Activated B cell treated with CpG ODN at 0.5 μM for 24 hours (primary cell): ENCODE results near the gene BMX. TPM values are rescaled to one million over a fixed set of nuclear protein-coding genes. Genes with fewer than 3 reads are reported as not detected.

Source experiments
- ATAC-seq: fragments of 200-7000 bp; cut with Tn5 transposase; one replicate; pipeline ENCODE4 v1.10.0; 2021; ENCODE audit warnings: low read depth, mild to moderate bottlenecking, moderate library complexity
- CTCF ChIA-PET: fragments of 350-600 bp; sonication (Branson Sonifier 250); formaldehyde crosslinking; loops from one replicate; lab custom pipeline; 2021; ENCODE audit warnings: antibody characterized with exemption; lab: Charles Lee
- POLR2A ChIA-PET: fragments of 350-600 bp; sonication (Branson Sonifier 250); formaldehyde crosslinking; loops from one replicate; lab custom pipeline; 2021; ENCODE audit warnings: antibody characterized with exemption; lab: Charles Lee
- DNase-seq: peaks from one replicate; pipeline ENCODE4 v3.0.0; 2022
- H3K27ac Mint-ChIP-seq: one replicate; pipeline ENCODE4 v1.8.0; 2020; ENCODE audit warnings: mixed read lengths
- H3K27me3 Mint-ChIP-seq: one replicate; pipeline ENCODE4 v1.8.0; 2021; ENCODE audit warnings: mixed read lengths
- H3K36me3 Mint-ChIP-seq: one replicate; pipeline ENCODE4 v1.8.0; 2021; ENCODE audit warnings: low read depth, mixed read lengths
- H3K4me1 Mint-ChIP-seq: one replicate; pipeline ENCODE4 v1.8.0; 2021; ENCODE audit warnings: mixed read lengths
- H3K4me3 Mint-ChIP-seq: one replicate; pipeline ENCODE4 v1.8.0; 2020; ENCODE audit warnings: mild to moderate bottlenecking, mixed read lengths
- H3K9me3 Mint-ChIP-seq: one replicate; pipeline ENCODE4 v1.8.0; 2020; ENCODE audit warnings: mixed read lengths
- intact Hi-C: fragments of 100-400 bp; cut with micrococcal nuclease; formaldehyde crosslinking; loops from one replicate; pipeline ENCODE4 v1.15.1; 2024
- total RNA-seq: library from RNA; stranded (reverse); gene quantifications from 2 replicates; pipeline ENCODE4 v1.2.3, GENCODE V29; 2022
- TF ChIP-seq, protein P1 (sequence below): fragments of 200-600 bp; IDR thresholded peaks from one replicate; pipeline ENCODE4 v1.8.0; 2022; ENCODE audit warnings: antibody characterized with exemption, mild to moderate bottlenecking

BMX gene
- total RNA-seq, 1 donor from 2014 or later: not detected

DNA sequence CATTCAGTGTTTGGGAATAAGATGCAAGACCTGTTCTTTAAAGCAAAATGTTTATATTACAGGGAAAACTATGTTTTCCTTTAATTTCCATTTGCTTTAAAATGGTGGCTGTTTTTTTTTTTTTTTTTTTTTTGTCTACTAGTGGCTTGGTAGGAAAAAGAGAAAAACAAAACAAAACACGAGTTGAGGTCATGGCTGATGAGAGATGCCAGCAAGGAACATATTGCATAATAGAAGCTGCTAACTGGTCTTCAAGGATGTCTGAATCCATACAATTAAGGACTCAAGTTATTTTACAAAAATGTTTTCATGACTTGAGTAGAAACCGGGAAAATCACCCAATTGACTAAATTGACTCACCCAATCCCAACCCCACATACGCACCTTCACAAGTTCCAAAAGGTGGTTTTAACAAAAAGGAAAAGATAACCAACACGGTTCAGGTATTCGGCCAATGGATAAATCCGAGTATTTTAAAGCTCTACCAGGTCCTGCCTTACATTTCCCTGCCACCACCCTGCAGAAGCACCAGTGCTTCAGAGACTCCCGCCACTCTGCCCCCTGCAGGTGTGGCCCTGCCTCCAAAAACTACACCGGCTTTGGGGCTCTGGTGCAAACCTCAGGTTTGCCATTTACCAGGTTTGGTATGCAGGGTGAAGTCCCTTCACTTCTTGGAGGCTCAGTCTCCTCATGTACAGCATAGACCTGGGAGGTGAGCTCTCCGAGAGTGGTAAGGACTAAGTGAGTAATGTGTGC, 34.5 kb upstream of the BMX start:
- POLR2A ChIA-PET: no interaction called here
- ATAC-seq (no peak), DNase-seq (no peak)
- H3K9me3 Mint-ChIP-seq: no peaks in the 10 kb centered on the region
- peaks cover 9% of the 10 kb centered on the region for H3K4me1 Mint-ChIP-seq
- CTCF ChIA-PET: interaction anchor here (0.9 to 4.2 kb wide), 3 partner anchors 10 to 117 kb away, joined by 3 to 28 read pairs (median 5); no protein-coding TSS in a partner anchor
- no peaks in the 10 kb centered on the region for H3K27me3 Mint-ChIP-seq
- H3K27ac Mint-ChIP-seq: no peak overlapping the region
- no peaks in the 10 kb centered on the region for H3K36me3 Mint-ChIP-seq
- H3K4me3 Mint-ChIP-seq: no peak overlapping the region
- TF ChIP-seq, protein P1, sequence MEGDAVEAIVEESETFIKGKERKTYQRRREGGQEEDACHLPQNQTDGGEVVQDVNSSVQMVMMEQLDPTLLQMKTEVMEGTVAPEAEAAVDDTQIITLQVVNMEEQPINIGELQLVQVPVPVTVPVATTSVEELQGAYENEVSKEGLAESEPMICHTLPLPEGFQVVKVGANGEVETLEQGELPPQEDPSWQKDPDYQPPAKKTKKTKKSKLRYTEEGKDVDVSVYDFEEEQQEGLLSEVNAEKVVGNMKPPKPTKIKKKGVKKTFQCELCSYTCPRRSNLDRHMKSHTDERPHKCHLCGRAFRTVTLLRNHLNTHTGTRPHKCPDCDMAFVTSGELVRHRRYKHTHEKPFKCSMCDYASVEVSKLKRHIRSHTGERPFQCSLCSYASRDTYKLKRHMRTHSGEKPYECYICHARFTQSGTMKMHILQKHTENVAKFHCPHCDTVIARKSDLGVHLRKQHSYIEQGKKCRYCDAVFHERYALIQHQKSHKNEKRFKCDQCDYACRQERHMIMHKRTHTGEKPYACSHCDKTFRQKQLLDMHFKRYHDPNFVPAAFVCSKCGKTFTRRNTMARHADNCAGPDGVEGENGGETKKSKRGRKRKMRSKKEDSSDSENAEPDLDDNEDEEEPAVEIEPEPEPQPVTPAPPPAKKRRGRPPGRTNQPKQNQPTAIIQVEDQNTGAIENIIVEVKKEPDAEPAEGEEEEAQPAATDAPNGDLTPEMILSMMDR: no peak
- intact Hi-C loops: loop anchor here (5.0 kb wide), 1 partner anchor 1429 kb away; no protein-coding TSS in a partner anchor

DNA sequence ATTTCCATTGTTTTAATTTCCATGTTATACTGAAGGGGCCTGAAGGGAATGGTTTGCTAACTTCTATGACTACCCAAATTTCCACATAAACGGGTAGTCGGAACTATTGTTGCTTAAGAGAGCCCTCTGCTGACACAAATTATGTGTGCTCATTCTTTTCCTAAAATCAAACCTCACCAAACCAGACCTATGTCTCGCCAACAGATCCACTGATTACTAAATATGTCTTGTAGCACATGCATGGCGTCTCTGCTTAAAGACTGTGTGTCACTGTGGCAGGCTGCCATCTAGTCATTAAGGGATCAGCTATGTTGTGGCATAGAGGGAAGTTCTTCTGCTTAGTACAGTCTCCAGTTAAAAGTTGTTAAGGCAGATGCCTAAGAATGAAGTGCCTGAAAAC, 32.6 kb upstream of the BMX start:
- peaks cover 9% of the 10 kb centered on the region for H3K4me1 Mint-ChIP-seq
- intact Hi-C loops: loop anchor here (1.0 to 5.0 kb wide), 3 partner anchors 119 to 1431 kb away; no protein-coding TSS in a partner anchor
- CTCF ChIA-PET: interaction anchor here (0.7 to 4.2 kb wide), 4 partner anchors 86 to 168 kb away, joined by 3 to 28 read pairs (median 4); no protein-coding TSS in a partner anchor
- ATAC-seq (peak; percentile 28), DNase-seq (no peak)
- no peaks in the 10 kb centered on the region for H3K36me3 Mint-ChIP-seq
- H3K9me3 Mint-ChIP-seq: no peaks in the 10 kb centered on the region
- TF ChIP-seq, protein P1: no peak
- no peak overlapping the region for H3K27ac Mint-ChIP-seq
- no peak overlapping the region for H3K4me3 Mint-ChIP-seq
- POLR2A ChIA-PET: no interaction called here
- no peaks in the 10 kb centered on the region for H3K27me3 Mint-ChIP-seq

DNA sequence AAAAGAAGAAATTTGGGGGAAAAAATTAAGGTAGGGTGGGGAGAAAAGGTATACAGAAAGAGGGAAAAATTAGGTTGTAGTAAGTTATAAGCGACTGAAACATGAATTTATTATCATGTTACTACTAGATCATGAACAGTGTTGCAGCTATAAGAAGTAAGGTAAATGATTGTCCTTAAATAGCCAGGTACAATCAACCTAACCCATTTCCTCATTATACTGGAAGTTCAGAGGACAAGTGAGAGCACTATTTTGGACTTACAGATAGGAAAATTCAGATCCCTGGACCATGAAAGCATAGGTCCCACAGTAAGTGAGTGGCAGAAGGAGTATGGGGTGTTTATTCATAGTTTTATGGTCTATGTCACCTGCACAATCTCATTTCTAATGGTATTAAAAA, 31.0 kb upstream of the BMX start:
- Mint-ChIP-seq H3K27me3 (no peaks in the 10 kb centered on the region), H3K36me3 (no peaks in the 10 kb centered on the region), H3K4me1 (peaks cover 9% of the 10 kb centered on the region), H3K4me3 (no peak overlapping the region), H3K27ac (no peak overlapping the region), H3K9me3 (no peaks in the 10 kb centered on the region)
- ChIA-PET POLR2A (no interaction called here), CTCF (interaction anchor here (4.2 kb wide), 1 partner anchor 121 kb away, joined by 28 read pairs; no protein-coding TSS in a partner anchor)
- intact Hi-C loops: loop anchor here (2.0 to 5.0 kb wide), 2 partner anchors 169 to 1432 kb away; no protein-coding TSS in a partner anchor
- no peak for DNase-seq
- TF ChIP-seq, protein P1: no peak
- no peak for ATAC-seq

DNA sequence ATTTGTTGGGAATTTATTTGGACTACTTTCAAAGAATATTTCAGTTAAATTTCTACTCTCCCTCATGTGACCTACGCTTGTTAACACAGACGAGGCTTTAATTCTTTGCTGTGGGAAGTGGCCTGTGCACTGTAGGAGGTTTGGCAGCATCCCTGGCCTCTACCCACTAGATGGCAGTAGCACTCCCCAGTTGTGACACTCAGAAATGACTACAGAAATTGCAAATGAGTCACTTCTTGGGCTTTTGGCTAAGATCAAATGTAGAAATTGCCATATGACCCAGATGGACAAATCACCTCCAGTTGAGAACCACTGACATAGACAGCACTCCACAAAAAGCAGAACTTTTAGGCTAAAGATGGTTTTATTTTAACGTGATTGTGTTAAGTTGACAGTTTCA, 29.6 kb upstream of the BMX start:
- POLR2A ChIA-PET: no interaction called here
- H3K4me1 Mint-ChIP-seq: peaks cover 1% of the 10 kb centered on the region
- no peak for DNase-seq
- H3K9me3 Mint-ChIP-seq: no peaks in the 10 kb centered on the region
- TF ChIP-seq, protein P1: no peak
- no peak overlapping the region for H3K4me3 Mint-ChIP-seq
- H3K36me3 Mint-ChIP-seq: no peaks in the 10 kb centered on the region
- intact Hi-C loops: no loop called here
- no peak overlapping the region for H3K27ac Mint-ChIP-seq
- H3K27me3 Mint-ChIP-seq: no peaks in the 10 kb centered on the region
- CTCF ChIA-PET: interaction anchor here (1.1 kb wide), 1 partner anchor 177 kb away, joined by 3 read pairs; no protein-coding TSS in a partner anchor
- peak; percentile 56 for ATAC-seq

DNA sequence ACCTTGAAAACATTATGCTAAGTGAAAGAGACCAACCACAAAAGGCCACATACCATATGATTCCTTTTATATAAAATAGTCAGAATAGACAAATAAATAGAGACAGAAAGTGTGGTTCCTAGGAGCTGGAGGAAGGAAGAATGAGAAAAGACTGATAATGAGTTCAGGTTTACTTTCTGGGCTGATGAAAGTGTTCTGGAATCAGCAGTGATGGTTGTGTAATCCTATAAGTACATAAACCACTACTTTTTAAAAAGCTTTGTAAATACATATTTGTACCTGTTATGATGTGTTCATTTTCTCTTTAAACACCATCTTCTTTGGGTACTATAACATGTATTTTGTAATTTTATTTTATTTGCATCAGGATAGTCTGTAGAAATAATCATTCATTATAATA, 28.1 kb upstream of the BMX start:
- intact Hi-C loops: no loop called here
- Mint-ChIP-seq H3K9me3 (no peaks in the 10 kb centered on the region), H3K4me3 (no peak overlapping the region), H3K27ac (no peak overlapping the region), H3K4me1 (no peaks in the 10 kb centered on the region), H3K36me3 (no peaks in the 10 kb centered on the region), H3K27me3 (no peaks in the 10 kb centered on the region)
- CTCF ChIA-PET: no interaction called here
- POLR2A ChIA-PET: no interaction called here
- ATAC-seq: no peak
- TF ChIP-seq, protein P1: no peak
- no peak for DNase-seq
